Neutrophil (primary cell): ENCODE data around the gene ANKRD28.
"Not testable (repeated sequence)": the region's sequence is repeated elsewhere in the genome, so short reads cannot be mapped to it uniquely, and the experiment has no call there.

Source experiments
- H3K27ac ChIP-seq: fragments of 200-600 bp; sonication (generic); 2 replicates; pipeline ENCODE4 v1.5.1; 2016; ENCODE audit warnings: mild to moderate bottlenecking, moderate library complexity
- H3K27me3 ChIP-seq: fragments of 200-600 bp; sonication (generic); 2 replicates; pipeline ENCODE4 v1.6.0; 2016; ENCODE audit warnings: mild to moderate bottlenecking
- H3K36me3 ChIP-seq: fragments of 200-600 bp; sonication (generic); 2 replicates; pipeline ENCODE4 v1.5.1; 2017
- H3K4me1 ChIP-seq, 2 experiments: fragments of 200-600 bp in 1 of 2; sonication (generic) in 1 of 2; 1 replicate in 1 of 2; 2 replicates in 1 of 2; pipeline versions ENCODE4 v1.5.1 to v1.6.1; 2013 to 2016; ENCODE audit warnings: low read depth in 1 of 2, low read length in 1 of 2, mild to moderate bottlenecking in 1 of 2, moderate library complexity in 1 of 2; ENCODE audit not compliant: control insufficient read depth in 1 of 2, insufficient read depth in 1 of 2
- H3K4me3 ChIP-seq, 2 experiments: fragments of 200-600 bp in 1 of 2; sonication (generic) in 1 of 2; 1 replicate in 1 of 2; 2 replicates in 1 of 2; pipeline ENCODE4 v1.5.1; 2013 to 2016; ENCODE audit warnings: low read depth in 1 of 2, low read length in 1 of 2, mild to moderate bottlenecking in 1 of 2, moderate library complexity in 1 of 2
- H3K9me3 ChIP-seq: fragments of 200-600 bp; sonication (generic); 2 replicates; pipeline ENCODE4 v1.5.1; 2016
- CTCF ChIP-seq: fragments of 200-600 bp; sonication (generic); IDR thresholded peaks from 2 replicates; pipeline ENCODE4 v1.5.1; 2016; ENCODE audit warnings: antibody characterized with exemption

Gene ANKRD28

GRCh38 chr3:15750143-15750542, 47.6 kb downstream of the ANKRD28 start:
- no peak overlapping the region for H3K27ac ChIP-seq
- no peaks in the 10 kb centered on the region for H3K9me3 ChIP-seq
- H3K4me3 ChIP-seq = no peak overlapping the region
- H3K4me1 ChIP-seq = no peaks in the 10 kb centered on the region
- peaks cover 9% of the 10 kb centered on the region for H3K36me3 ChIP-seq
- no peak for TF ChIP-seq CTCF
- no peaks in the 10 kb centered on the region for H3K27me3 ChIP-seq

- not testable (repeated sequence) for H3K4me1 ChIP-seq, H3K27ac ChIP-seq, H3K27me3 ChIP-seq, H3K36me3 ChIP-seq, H3K4me3 ChIP-seq, H3K9me3 ChIP-seq
These were observed 51.9 kb downstream of the ANKRD28 start for GRCh38 chr3:15745896-15746295.

- no peaks in the 10 kb centered on the region for H3K4me1 ChIP-seq
- H3K27me3 ChIP-seq = no peaks in the 10 kb centered on the region
- no peak overlapping the region for H3K27ac ChIP-seq
- H3K36me3 ChIP-seq = no peaks in the 10 kb centered on the region
- H3K4me3 ChIP-seq = no peak overlapping the region
- no peak for TF ChIP-seq CTCF
- H3K9me3 ChIP-seq = peaks cover 5% of the 10 kb centered on the region
These were observed 53.6 kb downstream of the ANKRD28 start for GRCh38 chr3:15744176-15744575.

GRCh38 chr3:15743587-15744009, 54.2 kb downstream of the ANKRD28 start:
- Histone ChIP-seq H3K9me3 (peaks cover 11% of the 10 kb centered on the region), H3K27me3 (no peaks in the 10 kb centered on the region), H3K36me3 (no peaks in the 10 kb centered on the region), H3K4me3 (no peak overlapping the region), H3K4me1 (no peaks in the 10 kb centered on the region), H3K27ac (no peak overlapping the region)
- TF ChIP-seq CTCF = no peak

- H3K36me3 ChIP-seq = not testable (repeated sequence)
These were observed 55.5 kb downstream of the ANKRD28 start for GRCh38 chr3:15742236-15742635.

GRCh38 chr3:15738616-15739005, 59.2 kb downstream of the ANKRD28 start:
- Histone ChIP-seq H3K9me3 (peaks cover 18% of the 10 kb centered on the region), H3K36me3 (peaks cover 33% of the 10 kb centered on the region)
- H3K4me3 ChIP-seq, H3K27ac ChIP-seq, H3K4me1 ChIP-seq, H3K27me3 ChIP-seq: not testable (repeated sequence)

More at GRCh38 chr3:15742236-15742635, 55.5 kb downstream of the ANKRD28 start:
- not testable (repeated sequence) for H3K27ac ChIP-seq, H3K4me3 ChIP-seq, H3K4me1 ChIP-seq, H3K27me3 ChIP-seq
- H3K9me3 ChIP-seq = peaks cover 18% of the 10 kb centered on the region

- H3K9me3 ChIP-seq = no peaks in the 10 kb centered on the region
- TF ChIP-seq CTCF = no peak
- no peaks in the 10 kb centered on the region for H3K4me1 ChIP-seq
- H3K27ac ChIP-seq = no peak overlapping the region
- peaks cover 51% of the 10 kb centered on the region for H3K36me3 ChIP-seq
- no peaks in the 10 kb centered on the region for H3K27me3 ChIP-seq
- H3K4me3 ChIP-seq = no peak overlapping the region
These were observed 66.8 kb downstream of the ANKRD28 start for GRCh38 chr3:15731024-15731423.
